Neural crest cell (in vitro differentiated cells): ENCODE results near the gene SNX13. TPM values are rescaled to one million over a fixed set of nuclear protein-coding genes. Genes with fewer than 3 reads are reported as not detected.

Source experiments
- DNase-seq: peaks from one replicate; pipeline ENCODE4 v3.0.0; 2021; ENCODE audit warnings: low read depth, mixed read lengths, low spot score
- H3K27ac Mint-ChIP-seq: one replicate; pipeline ENCODE4 v1.8.0; 2021; ENCODE audit warnings: mild to moderate bottlenecking, mixed read lengths; ENCODE audit not compliant: unreplicated experiment
- H3K27me3 Mint-ChIP-seq: 2 replicates; pipeline ENCODE4 v1.8.0; 2021; ENCODE audit warnings: low read depth, mild to moderate bottlenecking, mixed read lengths
- H3K36me3 Mint-ChIP-seq: 2 replicates; pipeline ENCODE4 v1.8.0; 2021; ENCODE audit warnings: low read depth, mild to moderate bottlenecking, mixed read lengths
- H3K4me1 Mint-ChIP-seq: 2 replicates; pipeline ENCODE4 v1.8.0; 2021; ENCODE audit warnings: mixed read lengths
- H3K4me3 Mint-ChIP-seq: one replicate; pipeline ENCODE4 v1.8.0; 2021; ENCODE audit warnings: mild to moderate bottlenecking, mixed read lengths
- H3K9me3 Mint-ChIP-seq: 2 replicates; pipeline ENCODE4 v1.8.0; 2021; ENCODE audit warnings: mixed read lengths
- total RNA-seq: library from RNA; stranded (reverse); gene quantifications from 2 replicates; pipeline ENCODE4 v1.2.1, GENCODE V29; 2021
- TF ChIP-seq, protein P1 (sequence below): fragments of 200-600 bp; sonication (generic); conservative IDR thresholded peaks from 2 replicates; pipeline ENCODE4 v1.5.0; 2021; ENCODE audit warnings: antibody characterized with exemption, mild to moderate bottlenecking

SNX13 gene
- total RNA-seq, 1 donor from 2014 or later, result 35.4 TPM

DNA sequence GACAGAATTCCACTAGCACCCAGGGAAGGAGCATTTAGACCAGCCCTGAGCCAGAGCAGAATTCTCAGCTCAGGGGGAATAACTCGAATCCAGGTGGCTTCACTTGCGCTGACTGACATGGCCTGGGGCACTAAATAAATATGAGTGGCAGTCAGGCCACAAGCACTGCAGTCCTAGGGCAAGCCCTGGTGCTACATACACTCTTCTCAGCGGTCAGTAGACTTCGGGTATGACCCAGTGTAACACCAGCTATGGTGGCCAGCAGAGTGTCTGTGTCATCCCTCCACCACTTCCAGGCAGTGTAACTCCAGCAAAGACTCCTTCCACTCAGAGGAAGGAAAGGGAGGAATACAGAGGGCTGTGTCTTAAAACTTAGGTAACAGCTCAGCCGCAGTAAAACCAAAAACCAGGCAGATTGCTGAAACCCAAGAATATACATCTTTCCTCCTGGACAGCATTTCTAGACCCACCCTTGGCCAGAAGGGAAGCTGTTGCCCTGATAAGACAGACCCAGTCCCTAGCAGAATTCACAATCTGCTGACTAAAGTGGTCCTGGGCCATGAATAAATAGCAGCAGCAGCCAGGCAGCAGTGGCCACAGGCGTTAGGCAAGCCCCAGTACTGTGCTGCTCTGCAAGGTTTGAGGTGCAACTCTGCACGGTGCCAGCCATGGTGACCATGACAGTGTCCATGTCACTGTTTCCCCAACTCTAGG lies 77.0 kb downstream of the SNX13 start:
- H3K4me1 Mint-ChIP-seq, result peaks cover 13% of the 10 kb centered on the region
- peaks cover 19% of the 10 kb centered on the region for H3K9me3 Mint-ChIP-seq
- H3K27ac Mint-ChIP-seq, result no peak overlapping the region
- no peaks in the 10 kb centered on the region for H3K27me3 Mint-ChIP-seq
- no peak for DNase-seq
- no peak overlapping the region for H3K4me3 Mint-ChIP-seq
- H3K36me3 Mint-ChIP-seq, result peaks cover 65% of the 10 kb centered on the region
- TF ChIP-seq, protein P1, sequence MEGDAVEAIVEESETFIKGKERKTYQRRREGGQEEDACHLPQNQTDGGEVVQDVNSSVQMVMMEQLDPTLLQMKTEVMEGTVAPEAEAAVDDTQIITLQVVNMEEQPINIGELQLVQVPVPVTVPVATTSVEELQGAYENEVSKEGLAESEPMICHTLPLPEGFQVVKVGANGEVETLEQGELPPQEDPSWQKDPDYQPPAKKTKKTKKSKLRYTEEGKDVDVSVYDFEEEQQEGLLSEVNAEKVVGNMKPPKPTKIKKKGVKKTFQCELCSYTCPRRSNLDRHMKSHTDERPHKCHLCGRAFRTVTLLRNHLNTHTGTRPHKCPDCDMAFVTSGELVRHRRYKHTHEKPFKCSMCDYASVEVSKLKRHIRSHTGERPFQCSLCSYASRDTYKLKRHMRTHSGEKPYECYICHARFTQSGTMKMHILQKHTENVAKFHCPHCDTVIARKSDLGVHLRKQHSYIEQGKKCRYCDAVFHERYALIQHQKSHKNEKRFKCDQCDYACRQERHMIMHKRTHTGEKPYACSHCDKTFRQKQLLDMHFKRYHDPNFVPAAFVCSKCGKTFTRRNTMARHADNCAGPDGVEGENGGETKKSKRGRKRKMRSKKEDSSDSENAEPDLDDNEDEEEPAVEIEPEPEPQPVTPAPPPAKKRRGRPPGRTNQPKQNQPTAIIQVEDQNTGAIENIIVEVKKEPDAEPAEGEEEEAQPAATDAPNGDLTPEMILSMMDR, result no peak

DNA sequence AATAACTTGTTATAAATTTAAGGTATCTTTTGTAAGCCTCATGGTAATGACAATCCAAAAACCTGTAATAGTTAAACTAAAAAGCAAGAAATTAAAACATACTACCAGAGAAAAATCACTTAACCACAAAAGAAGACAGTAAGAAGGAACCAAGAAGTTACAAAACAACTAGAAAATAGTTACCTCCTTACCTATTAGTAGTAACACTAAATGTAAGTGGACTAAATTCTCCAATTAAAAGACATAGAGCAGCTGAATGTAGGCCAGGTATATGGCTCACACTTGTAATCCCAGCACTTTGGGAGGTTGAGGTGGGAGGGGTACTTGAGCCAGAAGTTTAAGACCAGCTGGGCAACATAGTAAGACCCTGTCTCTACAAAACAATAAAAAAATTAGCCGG lies 84.0 kb downstream of the SNX13 start:
- H3K4me3 Mint-ChIP-seq, result no peak overlapping the region
- H3K27ac Mint-ChIP-seq, result no peak overlapping the region
- no peak for DNase-seq
- peaks cover 40% of the 10 kb centered on the region for H3K36me3 Mint-ChIP-seq
- TF ChIP-seq, protein P1, result no peak
- H3K4me1 Mint-ChIP-seq, result no peaks in the 10 kb centered on the region
- peaks cover 6% of the 10 kb centered on the region for H3K9me3 Mint-ChIP-seq
- no peaks in the 10 kb centered on the region for H3K27me3 Mint-ChIP-seq

DNA sequence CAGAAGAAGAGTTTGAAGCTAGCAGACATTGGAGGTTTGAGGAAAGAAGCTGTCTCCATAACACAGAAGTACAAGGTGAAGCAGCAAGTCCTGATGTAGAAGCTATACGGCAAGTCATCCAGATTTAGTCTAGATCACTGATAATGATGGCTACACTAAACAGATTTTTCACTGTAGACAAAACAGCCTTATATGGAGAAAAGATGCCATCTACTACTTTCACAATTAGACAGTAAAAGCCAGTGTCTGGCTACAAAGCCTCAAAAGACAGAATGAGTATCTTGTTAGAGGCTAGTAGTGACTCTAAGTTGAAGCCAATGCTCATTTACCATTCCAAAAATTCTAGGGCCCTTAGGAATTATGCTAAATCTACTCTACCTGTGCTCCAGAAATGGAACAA lies 85.1 kb downstream of the SNX13 start:
- Mint-ChIP-seq H3K9me3 (peaks cover 3% of the 10 kb centered on the region), H3K27me3 (no peaks in the 10 kb centered on the region), H3K4me3 (no peak overlapping the region), H3K36me3 (peaks cover 36% of the 10 kb centered on the region), H3K4me1 (no peaks in the 10 kb centered on the region), H3K27ac (no peak overlapping the region)
- DNase-seq, result no peak
- TF ChIP-seq, protein P1, result no peak

DNA sequence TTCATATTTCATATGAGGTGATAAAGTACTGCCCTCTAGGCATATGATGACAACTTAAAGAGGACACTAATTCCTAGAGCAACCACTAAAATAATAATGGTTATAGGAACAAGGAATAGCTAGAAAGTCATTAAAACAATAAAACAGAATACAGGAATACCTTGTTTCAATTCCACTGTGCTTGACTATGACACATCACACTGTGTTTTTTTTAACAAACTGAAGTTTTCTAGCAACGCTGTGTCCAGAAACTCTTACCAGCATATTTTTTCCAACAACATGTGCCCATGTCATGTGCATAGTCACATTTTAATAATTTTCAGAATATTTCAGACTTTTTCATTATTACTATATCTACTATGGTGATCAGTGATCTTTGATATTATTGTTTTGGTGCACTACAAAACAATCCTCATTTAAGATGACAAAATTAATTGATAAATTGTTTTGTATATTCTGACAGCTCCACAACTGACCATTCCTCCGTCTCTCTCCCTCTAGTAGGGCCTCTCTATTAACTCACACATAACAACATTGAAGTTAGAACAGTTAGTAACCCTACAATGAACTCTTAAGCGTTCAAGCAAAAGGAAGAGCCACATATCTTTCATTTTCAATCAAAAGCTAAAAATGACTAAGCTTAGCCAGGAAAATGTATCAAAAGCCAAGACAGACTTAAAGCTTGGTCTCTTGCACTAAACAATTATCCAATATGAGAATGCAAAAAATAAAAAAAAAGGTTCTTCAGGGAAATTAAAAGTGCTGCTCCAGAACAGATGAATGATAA lies 85.8 kb downstream of the SNX13 start:
- no peak overlapping the region for H3K4me3 Mint-ChIP-seq
- H3K4me1 Mint-ChIP-seq, result peaks cover 4% of the 10 kb centered on the region

DNA sequence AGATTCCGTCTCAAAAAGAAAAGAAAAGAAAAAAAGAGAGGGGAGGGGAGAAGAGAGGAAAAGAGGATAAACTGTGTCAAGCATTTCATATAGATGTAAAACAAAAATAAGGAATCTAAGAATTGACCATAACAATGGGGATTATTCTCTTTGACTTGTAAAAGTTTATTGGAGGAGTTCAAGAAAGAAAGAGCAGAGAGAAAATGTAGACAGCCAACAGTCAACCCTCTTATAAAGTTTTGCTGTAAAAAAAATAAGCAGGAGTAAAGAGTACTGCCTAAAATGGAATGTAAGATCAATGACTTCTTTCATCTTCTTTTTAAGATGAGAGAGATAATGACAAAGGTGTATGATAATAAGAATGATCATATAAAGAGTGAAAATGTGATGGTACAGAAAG lies 87.9 kb downstream of the SNX13 start:
- Mint-ChIP-seq H3K27ac (no peak overlapping the region), H3K4me3 (no peak overlapping the region), H3K36me3 (peaks cover 46% of the 10 kb centered on the region), H3K27me3 (no peaks in the 10 kb centered on the region), H3K9me3 (peaks cover 6% of the 10 kb centered on the region), H3K4me1 (peaks cover 16% of the 10 kb centered on the region)
- TF ChIP-seq, protein P1, result no peak
- no peak for DNase-seq

More for the DNA sequence above, 85.8 kb downstream of the SNX13 start:
- H3K36me3 Mint-ChIP-seq, result peaks cover 31% of the 10 kb centered on the region
- TF ChIP-seq, protein P1, result no peak
- no peak for DNase-seq
- H3K27me3 Mint-ChIP-seq, result no peaks in the 10 kb centered on the region
- peaks cover 5% of the 10 kb centered on the region for H3K9me3 Mint-ChIP-seq
- H3K27ac Mint-ChIP-seq, result no peak overlapping the region
